ENCODE data around the gene ADGRA3. TPM values are rescaled to one million over a fixed set of nuclear protein-coding genes. Genes with fewer than 3 reads are reported as not detected.

Gene ADGRA3
- total RNA-seq, 2 donors from 2014 or later = 51.8 to 54.9 TPM

DNA sequence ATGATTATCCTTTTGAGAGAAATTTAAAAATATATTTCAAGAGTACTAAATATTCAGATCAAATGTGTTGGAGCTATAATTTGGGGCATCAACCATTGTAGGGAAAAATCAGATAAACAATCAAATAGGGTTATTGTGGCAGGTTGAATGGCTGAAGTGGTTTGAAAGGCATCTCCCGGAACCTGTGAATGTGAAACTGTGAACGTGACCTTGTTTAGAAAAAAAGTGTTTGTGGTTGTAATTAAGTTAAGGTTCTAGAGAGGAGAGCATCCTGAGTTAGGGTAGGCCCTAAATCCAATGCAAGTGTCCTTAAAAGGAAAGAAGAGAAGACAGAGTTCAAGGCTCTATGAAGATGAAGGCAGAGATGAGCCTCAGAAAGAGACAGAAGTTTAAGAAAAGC lies 37.4 kb downstream of the ADGRA3 start:
- no peak overlapping the region for H3K27ac Mint-ChIP-seq

DNA sequence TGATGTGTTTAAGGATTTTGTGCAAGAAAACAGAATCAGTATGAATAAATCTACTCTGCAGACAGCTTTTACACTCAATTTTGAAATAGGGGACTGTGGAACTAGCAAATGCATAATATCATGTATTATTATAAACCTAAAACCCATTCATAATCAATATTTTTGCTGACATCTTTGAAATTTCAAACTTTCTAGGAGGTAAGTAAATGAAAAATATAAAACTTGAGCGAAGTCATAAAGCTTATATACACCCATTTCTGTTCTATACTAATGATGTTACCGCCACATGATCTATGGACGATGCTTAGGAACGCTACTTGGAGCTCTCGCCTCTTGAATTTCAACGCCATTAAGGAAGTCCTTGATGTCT lies 38.1 kb downstream of the ADGRA3 start:
- peaks cover 19% of the 10 kb centered on the region for H3K36me3 Mint-ChIP-seq (ENCODE audit: low read depth)
- no peaks in the 10 kb centered on the region for H3K4me1 ChIP-seq (ENCODE audit: control insufficient read depth, insufficient read depth, low read length)
- peaks cover 6% of the 10 kb centered on the region for H3K36me3 ChIP-seq (ENCODE audit: control insufficient read depth, insufficient read depth, low read length)
- TF ChIP-seq, protein P1, sequence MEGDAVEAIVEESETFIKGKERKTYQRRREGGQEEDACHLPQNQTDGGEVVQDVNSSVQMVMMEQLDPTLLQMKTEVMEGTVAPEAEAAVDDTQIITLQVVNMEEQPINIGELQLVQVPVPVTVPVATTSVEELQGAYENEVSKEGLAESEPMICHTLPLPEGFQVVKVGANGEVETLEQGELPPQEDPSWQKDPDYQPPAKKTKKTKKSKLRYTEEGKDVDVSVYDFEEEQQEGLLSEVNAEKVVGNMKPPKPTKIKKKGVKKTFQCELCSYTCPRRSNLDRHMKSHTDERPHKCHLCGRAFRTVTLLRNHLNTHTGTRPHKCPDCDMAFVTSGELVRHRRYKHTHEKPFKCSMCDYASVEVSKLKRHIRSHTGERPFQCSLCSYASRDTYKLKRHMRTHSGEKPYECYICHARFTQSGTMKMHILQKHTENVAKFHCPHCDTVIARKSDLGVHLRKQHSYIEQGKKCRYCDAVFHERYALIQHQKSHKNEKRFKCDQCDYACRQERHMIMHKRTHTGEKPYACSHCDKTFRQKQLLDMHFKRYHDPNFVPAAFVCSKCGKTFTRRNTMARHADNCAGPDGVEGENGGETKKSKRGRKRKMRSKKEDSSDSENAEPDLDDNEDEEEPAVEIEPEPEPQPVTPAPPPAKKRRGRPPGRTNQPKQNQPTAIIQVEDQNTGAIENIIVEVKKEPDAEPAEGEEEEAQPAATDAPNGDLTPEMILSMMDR (conservative IDR thresholded peaks at IDR 0.05) = no peak
- 73 to 79% methylated on average over 5 to 6 of the region's 6 CpGs for WGBS, 2 experiments (ENCODE audit: insufficient coverage in 1 of 2, insufficient read length in 1 of 2)
- H3K27me3 Mint-ChIP-seq (ENCODE audit: insufficient read depth) = no peaks in the 10 kb centered on the region
- H3K4me3 Mint-ChIP-seq = no peak overlapping the region
- DNase-seq = no peak
- H3K9me3 Mint-ChIP-seq = peaks cover 10% of the 10 kb centered on the region
- H3K9ac ChIP-seq (ENCODE audit: extremely low read depth, low read length, poor library complexity, severe bottlenecking) = no peak overlapping the region
- no peak overlapping the region for H3K27ac ChIP-seq (ENCODE audit: low read depth, low read length)
- H3K27ac Mint-ChIP-seq = no peak overlapping the region
- H3K27me3 ChIP-seq (ENCODE audit: control insufficient read depth, insufficient read depth, low read length, poor library complexity, severe bottlenecking) = no peaks in the 10 kb centered on the region
- peaks cover 16% of the 10 kb centered on the region for H3K9me3 ChIP-seq (ENCODE audit: control insufficient read depth, low read length)
- peaks cover 25% of the 10 kb centered on the region for H3K4me1 Mint-ChIP-seq
- no peak overlapping the region for H3K4me3 ChIP-seq (ENCODE audit: low read length)

More for the DNA sequence above, 37.4 kb downstream of the ADGRA3 start:
- DNase-seq = no peak
- Mint-ChIP-seq H3K27me3 (ENCODE audit: insufficient read depth) (no peaks in the 10 kb centered on the region), H3K4me1 (peaks cover 29% of the 10 kb centered on the region), H3K36me3 (ENCODE audit: low read depth) (peaks cover 15% of the 10 kb centered on the region), H3K9me3 (peaks cover 10% of the 10 kb centered on the region), H3K4me3 (no peak overlapping the region)
- peaks cover 10% of the 10 kb centered on the region for H3K9me3 ChIP-seq (ENCODE audit: control insufficient read depth, low read length)
- no peaks in the 10 kb centered on the region for H3K4me1 ChIP-seq (ENCODE audit: control insufficient read depth, insufficient read depth, low read length)
- H3K36me3 ChIP-seq (ENCODE audit: control insufficient read depth, insufficient read depth, low read length) = peaks cover under 1% of the 10 kb centered on the region
- WGBS, 2 experiments (ENCODE audit: insufficient coverage in 1 of 2, insufficient read length in 1 of 2) = 46% methylated on average over 2 of the region's 2 CpGs
- no peak overlapping the region for H3K27ac ChIP-seq (ENCODE audit: low read depth, low read length)
- no peak overlapping the region for H3K9ac ChIP-seq (ENCODE audit: extremely low read depth, low read length, poor library complexity, severe bottlenecking)
- no peak overlapping the region for H3K4me3 ChIP-seq (ENCODE audit: low read length)
- TF ChIP-seq, protein P1 (conservative IDR thresholded peaks at IDR 0.05) = no peak
- no peaks in the 10 kb centered on the region for H3K27me3 ChIP-seq (ENCODE audit: control insufficient read depth, insufficient read depth, low read length, poor library complexity, severe bottlenecking)

DNA sequence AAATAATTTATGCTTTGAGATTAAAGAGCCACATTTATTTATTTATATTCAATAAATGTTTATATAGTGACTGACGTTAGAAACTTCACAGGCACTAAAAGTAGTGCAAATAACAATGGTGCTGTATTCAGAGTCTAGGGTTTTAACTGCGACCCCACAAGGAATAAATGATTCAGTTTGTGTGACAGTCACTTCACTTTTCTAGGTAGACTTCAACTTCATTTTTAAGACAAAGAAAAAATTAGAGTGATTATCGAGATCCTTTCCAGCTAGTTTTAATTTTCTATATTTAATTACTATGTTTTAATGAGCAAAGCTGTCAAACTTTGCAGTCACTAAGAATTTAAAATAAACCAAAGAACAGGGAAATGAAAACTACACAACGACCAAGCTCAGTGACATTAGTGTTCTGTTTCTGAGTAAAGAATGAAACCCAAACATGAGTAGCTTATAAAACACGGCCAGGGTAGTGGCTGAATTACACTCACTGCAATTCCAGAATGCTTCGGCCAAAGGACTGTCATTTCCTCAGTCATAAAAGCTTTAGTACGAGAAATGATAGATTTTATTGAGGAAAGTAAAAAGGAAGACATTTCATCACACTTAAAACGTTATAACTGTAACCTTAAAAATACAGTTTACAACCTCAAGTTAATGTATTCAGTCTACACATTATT lies 38.6 kb downstream of the ADGRA3 start:
- no peak for DNase-seq
- TF ChIP-seq, protein P1 (conservative IDR thresholded peaks at IDR 0.05) = no peak
- Mint-ChIP-seq H3K36me3 (ENCODE audit: low read depth) (peaks cover 23% of the 10 kb centered on the region), H3K4me3 (no peak overlapping the region), H3K4me1 (peaks cover 23% of the 10 kb centered on the region), H3K27me3 (ENCODE audit: insufficient read depth) (no peaks in the 10 kb centered on the region), H3K27ac (no peak overlapping the region), H3K9me3 (peaks cover 10% of the 10 kb centered on the region)
- 73 to 91% methylated on average over 3 to 7 of the region's 8 CpGs for WGBS, 2 experiments (ENCODE audit: insufficient coverage in 1 of 2, insufficient read length in 1 of 2)
- Histone ChIP-seq H3K9ac (ENCODE audit: extremely low read depth, low read length, poor library complexity, severe bottlenecking) (no peak overlapping the region), H3K9me3 (ENCODE audit: control insufficient read depth, low read length) (peaks cover 21% of the 10 kb centered on the region), H3K36me3 (ENCODE audit: control insufficient read depth, insufficient read depth, low read length) (peaks cover 6% of the 10 kb centered on the region), H3K27me3 (ENCODE audit: control insufficient read depth, insufficient read depth, low read length, poor library complexity, severe bottlenecking) (no peaks in the 10 kb centered on the region), H3K4me3 (ENCODE audit: low read length) (no peak overlapping the region), H3K27ac (ENCODE audit: low read depth, low read length) (no peak overlapping the region), H3K4me1 (ENCODE audit: control insufficient read depth, insufficient read depth, low read length) (no peaks in the 10 kb centered on the region)
